Transverse colon (tissue), 4 donors: ENCODE results near the gene PDHB.

ENCODE experiments used
- POLR2AphosphoS5 ChIP-seq, 3 donors: sonication (generic); formaldehyde crosslinking; IDR thresholded peaks; one replicate each; pipeline ENCODE4 v1.6.1; 2016; ENCODE audit warnings: antibody characterized with exemption in 3 of 3
- TF ChIP-seq, protein P1 (sequence below), 5 experiments: fragments of 200-600 bp in 3 of 5; fragments of 450-650 bp in 2 of 5; sonication (generic) in 3 of 5; IDR thresholded peaks; 1 replicate in 2 of 5; 2 replicates in 3 of 5; pipeline ENCODE4 v1.5.1; 2016 to 2017; ENCODE audit warnings: antibody characterized with exemption in 5 of 5, inconsistent platforms in 3 of 5, mild to moderate bottlenecking in 2 of 5, moderate library complexity in 1 of 5

DNA sequence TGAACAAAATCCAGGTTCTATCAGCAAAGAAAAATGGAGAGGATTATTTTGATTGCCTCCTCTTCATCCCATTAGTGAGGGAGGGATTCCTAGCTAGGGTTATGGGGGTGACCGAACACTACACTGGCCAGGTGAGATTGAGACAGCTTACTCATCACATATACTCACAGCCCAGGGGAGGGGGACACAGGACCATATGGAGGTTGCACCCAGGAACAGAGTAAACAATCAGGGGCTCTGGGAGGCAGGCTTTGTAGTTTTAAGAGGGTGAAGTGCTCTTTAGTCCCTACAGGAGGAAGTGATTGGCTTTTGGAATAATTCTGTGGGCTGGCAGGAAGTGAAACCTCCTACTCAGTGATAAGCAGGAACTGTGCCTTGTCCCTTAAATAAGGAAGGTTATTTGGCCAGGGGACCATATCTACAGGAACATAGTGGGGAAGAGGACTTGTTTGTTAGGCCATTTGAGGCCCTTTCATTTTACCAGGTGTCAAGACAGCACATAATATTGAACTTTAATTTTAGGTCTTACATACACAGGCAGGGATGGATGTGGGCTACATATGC is 40.8 kb upstream of the PDHB start:
- TF ChIP-seq, protein P1, sequence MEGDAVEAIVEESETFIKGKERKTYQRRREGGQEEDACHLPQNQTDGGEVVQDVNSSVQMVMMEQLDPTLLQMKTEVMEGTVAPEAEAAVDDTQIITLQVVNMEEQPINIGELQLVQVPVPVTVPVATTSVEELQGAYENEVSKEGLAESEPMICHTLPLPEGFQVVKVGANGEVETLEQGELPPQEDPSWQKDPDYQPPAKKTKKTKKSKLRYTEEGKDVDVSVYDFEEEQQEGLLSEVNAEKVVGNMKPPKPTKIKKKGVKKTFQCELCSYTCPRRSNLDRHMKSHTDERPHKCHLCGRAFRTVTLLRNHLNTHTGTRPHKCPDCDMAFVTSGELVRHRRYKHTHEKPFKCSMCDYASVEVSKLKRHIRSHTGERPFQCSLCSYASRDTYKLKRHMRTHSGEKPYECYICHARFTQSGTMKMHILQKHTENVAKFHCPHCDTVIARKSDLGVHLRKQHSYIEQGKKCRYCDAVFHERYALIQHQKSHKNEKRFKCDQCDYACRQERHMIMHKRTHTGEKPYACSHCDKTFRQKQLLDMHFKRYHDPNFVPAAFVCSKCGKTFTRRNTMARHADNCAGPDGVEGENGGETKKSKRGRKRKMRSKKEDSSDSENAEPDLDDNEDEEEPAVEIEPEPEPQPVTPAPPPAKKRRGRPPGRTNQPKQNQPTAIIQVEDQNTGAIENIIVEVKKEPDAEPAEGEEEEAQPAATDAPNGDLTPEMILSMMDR (IDR thresholded peaks at IDR 0.05) = no peak
- TF ChIP-seq POLR2AphosphoS5 (IDR thresholded peaks at IDR 0.05) = no peak
